ENCODE data around the gene PMEPA1. TPM values are rescaled to one million over a fixed set of nuclear protein-coding genes. Genes with fewer than 3 reads are reported as not detected.

PMEPA1 gene
- 1 to 10 TPM; 3.3 to 5.5 (median 4.6) TPM for total RNA-seq

GRCh38 chr20:57709823-57710799, at the start of gene PMEPA1:
TSS of gene PMEPA1 (minus strand) at chr20:57710015. CDS start at chr20:57709582, 433 bp downstream.
- peak; percentile 85 to 96 (median 90) for DNase-seq
- Histone ChIP-seq H3K36me3 (no peaks in the 10 kb centered on the region), H3K27me3 (no peaks in the 10 kb centered on the region), H3K27ac (peak within 1 kb of the TSS; percentile 83 to 92 (median 90)), H3K9me3 (no peaks in the 10 kb centered on the region), H3K4me3 (peak within 1 kb of the TSS; percentile 60 to 92 (median 80)), H3K4me1 (peaks cover 0 to 20% (median 2%) of the 10 kb centered on the region in 4 donors)
- TF ChIP-seq POLR2A (IDR thresholded peaks at IDR 0.05) (peak; percentile 63 to 65), CTCF (IDR thresholded peaks at IDR 0.05) (peak in 1 of 6 experiments; percentile 24)

- no peak overlapping the region for H3K27ac ChIP-seq
- H3K36me3 ChIP-seq, result no peaks in the 10 kb centered on the region
- TF ChIP-seq CTCF (IDR thresholded peaks at IDR 0.05) (no peak), POLR2A (IDR thresholded peaks at IDR 0.05) (no peak)
- H3K9me3 ChIP-seq, result no peaks in the 10 kb centered on the region
- H3K4me1 ChIP-seq, result no peaks in the 10 kb centered on the region
- H3K4me3 ChIP-seq, result no peak overlapping the region
- no peaks in the 10 kb centered on the region for H3K27me3 ChIP-seq
- no peak for DNase-seq
These were observed 48.0 kb upstream of the PMEPA1 start for GRCh38 chr20:57757767-57758166.

- no peaks in the 10 kb centered on the region for H3K9me3 ChIP-seq
- no peak overlapping the region for H3K27ac ChIP-seq
- no peak for TF ChIP-seq CTCF (IDR thresholded peaks at IDR 0.05)
- TF ChIP-seq POLR2A (IDR thresholded peaks at IDR 0.05), result no peak
- H3K36me3 ChIP-seq, result no peaks in the 10 kb centered on the region
- no peaks in the 10 kb centered on the region for H3K27me3 ChIP-seq
- no peak overlapping the region for H3K4me3 ChIP-seq
- no peaks in the 10 kb centered on the region for H3K4me1 ChIP-seq
- no peak for DNase-seq
These were observed 47.1 kb upstream of the PMEPA1 start for GRCh38 chr20:57756921-57757320.

GRCh38 chr20:57756213-57756612, 46.4 kb upstream of the PMEPA1 start:
- Histone ChIP-seq H3K4me3 (no peak overlapping the region), H3K27ac (no peak overlapping the region), H3K4me1 (no peaks in the 10 kb centered on the region), H3K9me3 (no peaks in the 10 kb centered on the region), H3K36me3 (no peaks in the 10 kb centered on the region), H3K27me3 (no peaks in the 10 kb centered on the region)
- DNase-seq, result no peak
- no peak for TF ChIP-seq POLR2A (IDR thresholded peaks at IDR 0.05)
- TF ChIP-seq CTCF (IDR thresholded peaks at IDR 0.05), result no peak

- no peaks in the 10 kb centered on the region for H3K9me3 ChIP-seq
- H3K27me3 ChIP-seq, result no peaks in the 10 kb centered on the region
- H3K4me3 ChIP-seq, result no peak overlapping the region
- DNase-seq, result peak in 1 of 3 donors; percentile 15
- no peak for TF ChIP-seq CTCF (IDR thresholded peaks at IDR 0.05)
- TF ChIP-seq POLR2A (IDR thresholded peaks at IDR 0.05), result no peak
- H3K27ac ChIP-seq, result no peak overlapping the region
- H3K4me1 ChIP-seq, result no peaks in the 10 kb centered on the region
- H3K36me3 ChIP-seq, result no peaks in the 10 kb centered on the region
These were observed 45.8 kb upstream of the PMEPA1 start for GRCh38 chr20:57755609-57756008.

Data from Peyer's patch (tissue), 4 donors.